Testis (tissue), 3 donors: ENCODE data around the gene NECAB3. TPM values are rescaled to one million over a fixed set of nuclear protein-coding genes. Genes with fewer than 3 reads are reported as not detected.
A peak's percentile ranks its signal among the peaks of the same experiment; 100 is the strongest.

ENCODE experiments used
- DNase-seq: peaks from one replicate; pipeline ENCODE4 v3.0.0-alpha.2; 2019
- H3K27ac ChIP-seq, 2 donors: fragments of 200-600 bp; sonication (generic); one replicate each; pipeline ENCODE4 v1.5.1; 2019
- H3K27me3 ChIP-seq: fragments of 200-600 bp; sonication (generic); one replicate; pipeline ENCODE4 v1.5.1; 2019
- H3K36me3 ChIP-seq: fragments of 200-600 bp; sonication (generic); one replicate; pipeline ENCODE4 v1.5.1; 2017; ENCODE audit warnings: low read depth; ENCODE audit errors: missing control alignments
- H3K4me1 ChIP-seq: fragments of 200-600 bp; sonication (generic); one replicate; pipeline ENCODE4 v1.5.1; 2019
- H3K4me3 ChIP-seq, 2 donors: fragments of 200-600 bp; sonication (generic); one replicate each; pipeline ENCODE4 v1.5.1; 2017 to 2019
- H3K9me3 ChIP-seq: fragments of 200-600 bp; sonication (generic); one replicate; pipeline ENCODE4 v1.5.1; 2017
- POLR2A ChIP-seq: fragments of 450-650 bp; IDR thresholded peaks from one replicate; pipeline ENCODE4 v1.6.1; 2017; ENCODE audit warnings: antibody characterized with exemption, mild to moderate bottlenecking, moderate library complexity
- WGBS, 2 donors: methylation state at CpG; one replicate each; pipeline ENCODE4 v1.1.5; 2018; 5-methylcytosine and 5-hydroxymethylcytosine counted together
- intact Hi-C: fragments of 100-400 bp; cut with DNase I; formaldehyde crosslinking; loops from one replicate; pipeline ENCODE4 v1.15.1; 2023; ENCODE audit warnings: low total_unique reads
- polyA plus RNA-seq: library from polyadenylated mRNA; stranded (reverse); fragments of 350-450 nt; fragmentation: Illumina TruSeq; extraction: RNeasy Lipid Tissue Mini Kit (QIAGEN cat#74804); gene quantifications from one replicate; pipeline ENCODE4 v1.2.3, GENCODE V29; 2014; ENCODE audit warnings: low read depth, low replicate concordance; ENCODE audit not compliant: insufficient read depth
- total RNA-seq, 2 donors: library from RNA; depleted of rRNA; stranded (reverse); fragments of >200 nt; gene quantifications; one replicate each; pipeline ENCODE4 v1.2.3, GENCODE V29; 2016
- TF ChIP-seq, protein P1 (sequence below), 3 experiments: fragments of 450-650 bp in 2 of 3; fragments of 200-600 bp in 1 of 3; sonication (generic) in 1 of 3; IDR thresholded peaks; one replicate each; pipeline ENCODE4 v1.5.1; 2016 to 2019; ENCODE audit warnings: antibody characterized with exemption in 3 of 3, mild to moderate bottlenecking in 2 of 3, moderate library complexity in 1 of 3

The NECAB3 gene
- total and polyA plus RNA-seq, 3 donors from 2014 or later = 59.7 to 118 (median 106) TPM

GRCh38 chr20:33669224-33669623, 5.0 kb downstream of the NECAB3 start:
- H3K4me1 ChIP-seq = peaks cover 26% of the 10 kb centered on the region
- no peaks in the 10 kb centered on the region for H3K36me3 ChIP-seq
- no peaks in the 10 kb centered on the region for H3K9me3 ChIP-seq
- H3K27me3 ChIP-seq = no peaks in the 10 kb centered on the region
- H3K4me3 ChIP-seq = no peak overlapping the region
- 93 to 100% methylated on average over 5 of the region's 5 CpGs for WGBS, 2 donors
- no peak overlapping the region for H3K27ac ChIP-seq
- intact Hi-C loops = loop anchor here (5.0 kb wide), 1 partner anchor 63 kb away; the partner anchor contains the start of gene ZNF341
- no peak for DNase-seq
- TF ChIP-seq, protein P1, sequence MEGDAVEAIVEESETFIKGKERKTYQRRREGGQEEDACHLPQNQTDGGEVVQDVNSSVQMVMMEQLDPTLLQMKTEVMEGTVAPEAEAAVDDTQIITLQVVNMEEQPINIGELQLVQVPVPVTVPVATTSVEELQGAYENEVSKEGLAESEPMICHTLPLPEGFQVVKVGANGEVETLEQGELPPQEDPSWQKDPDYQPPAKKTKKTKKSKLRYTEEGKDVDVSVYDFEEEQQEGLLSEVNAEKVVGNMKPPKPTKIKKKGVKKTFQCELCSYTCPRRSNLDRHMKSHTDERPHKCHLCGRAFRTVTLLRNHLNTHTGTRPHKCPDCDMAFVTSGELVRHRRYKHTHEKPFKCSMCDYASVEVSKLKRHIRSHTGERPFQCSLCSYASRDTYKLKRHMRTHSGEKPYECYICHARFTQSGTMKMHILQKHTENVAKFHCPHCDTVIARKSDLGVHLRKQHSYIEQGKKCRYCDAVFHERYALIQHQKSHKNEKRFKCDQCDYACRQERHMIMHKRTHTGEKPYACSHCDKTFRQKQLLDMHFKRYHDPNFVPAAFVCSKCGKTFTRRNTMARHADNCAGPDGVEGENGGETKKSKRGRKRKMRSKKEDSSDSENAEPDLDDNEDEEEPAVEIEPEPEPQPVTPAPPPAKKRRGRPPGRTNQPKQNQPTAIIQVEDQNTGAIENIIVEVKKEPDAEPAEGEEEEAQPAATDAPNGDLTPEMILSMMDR (IDR thresholded peaks at IDR 0.05) = no peak
- TF ChIP-seq POLR2A = no peak

DNA sequence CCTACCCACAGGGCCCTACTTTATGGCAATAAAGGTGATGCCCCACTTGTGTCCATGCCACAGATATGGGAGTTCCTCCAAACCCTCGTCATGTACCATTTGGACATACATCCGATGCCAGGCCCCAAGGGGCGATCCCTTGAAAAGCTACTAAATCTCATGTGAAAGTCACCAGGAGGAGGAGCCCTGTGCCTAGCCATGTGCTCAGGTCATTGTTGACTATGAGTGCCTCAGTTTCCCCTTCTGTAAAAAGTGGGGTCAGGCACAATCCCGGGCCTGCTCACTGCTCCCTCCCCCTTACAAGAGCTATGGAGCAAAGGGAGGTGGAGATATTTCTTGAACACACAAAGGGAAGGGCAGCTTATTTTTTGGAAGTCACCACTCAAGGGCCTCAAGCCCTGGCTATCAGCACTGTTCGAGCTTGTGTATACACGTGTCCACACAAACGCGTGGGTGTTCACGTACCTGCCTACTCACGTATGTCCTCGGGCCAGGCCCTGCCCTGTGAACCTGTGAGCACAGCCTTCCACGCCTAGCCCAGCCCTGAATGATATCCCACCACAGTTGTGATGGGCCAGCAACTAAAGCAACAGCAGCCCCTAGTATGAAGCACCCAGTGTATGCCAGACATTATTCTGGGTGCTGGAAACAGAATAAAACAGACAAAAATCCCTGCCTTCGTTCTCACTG, 5.6 kb downstream of the NECAB3 start:
- Histone ChIP-seq H3K9me3 (no peaks in the 10 kb centered on the region), H3K4me3 (no peak overlapping the region), H3K27me3 (no peaks in the 10 kb centered on the region), H3K36me3 (no peaks in the 10 kb centered on the region), H3K4me1 (peaks cover 28% of the 10 kb centered on the region), H3K27ac (no peak overlapping the region)
- intact Hi-C loops = loop anchor here (5.0 kb wide), 1 partner anchor 64 kb away; the partner anchor contains the start of gene ZNF341
- TF ChIP-seq POLR2A = no peak
- TF ChIP-seq, protein P1 (IDR thresholded peaks at IDR 0.05) = no peak
- WGBS, 2 donors = 83 to 88% methylated on average over 6 to 13 of the region's 13 CpGs
- DNase-seq = no peak

- H3K4me3 ChIP-seq = peak overlapping the region; percentile 52 to 67
- H3K9me3 ChIP-seq = no peaks in the 10 kb centered on the region
- 20 to 37% methylated on average over 2 to 47 of the region's 47 CpGs for WGBS, 2 donors
- no peaks in the 10 kb centered on the region for H3K36me3 ChIP-seq
- TF ChIP-seq POLR2A = no peak
- TF ChIP-seq, protein P1 (IDR thresholded peaks at IDR 0.05) = peak; percentile 77 to 83 (median 83)
- peak overlapping the region; percentile 59 to 79 for H3K27ac ChIP-seq
- H3K27me3 ChIP-seq = no peaks in the 10 kb centered on the region
- DNase-seq = peak; percentile 73
- intact Hi-C loops = loop anchor here (5.0 kb wide), 1 partner anchor 64 kb away; the partner anchor contains the start of gene ZNF341
- H3K4me1 ChIP-seq = peaks cover 24% of the 10 kb centered on the region
These were observed 6.4 kb downstream of the NECAB3 start for GRCh38 chr20:33667676-33668465.

GRCh38 chr20:33667245-33667675, 7.0 kb downstream of the NECAB3 start:
- intact Hi-C loops = loop anchor here (5.0 kb wide), 1 partner anchor 65 kb away; the partner anchor contains the start of gene ZNF341

More at GRCh38 chr20:33667245-33667675, 7.0 kb downstream of the NECAB3 start:
- H3K9me3 ChIP-seq = no peaks in the 10 kb centered on the region
- WGBS, 2 donors = 35% methylated on average over 4 to 55 of the region's 55 CpGs
- TF ChIP-seq, protein P1 (IDR thresholded peaks at IDR 0.05) = no peak
- TF ChIP-seq POLR2A = no peak
- H3K4me3 ChIP-seq = peak overlapping the region; percentile 52 to 67
- peak overlapping the region; percentile 59 to 79 for H3K27ac ChIP-seq
- DNase-seq = no peak
- peaks cover 23% of the 10 kb centered on the region for H3K4me1 ChIP-seq
- no peaks in the 10 kb centered on the region for H3K36me3 ChIP-seq
- no peaks in the 10 kb centered on the region for H3K27me3 ChIP-seq
